HG02678 (cell line): ENCODE results near the gene RETREG1.

ENCODE experiments used
- ATAC-seq: cut with Tn5 transposase; IDR thresholded peaks from one replicate; pipeline ENCODE4 v1.9.1; 2021; ENCODE audit warnings: mild to moderate bottlenecking, moderate library complexity; ENCODE audit not compliant: unreplicated experiment

Gene RETREG1

DNA sequence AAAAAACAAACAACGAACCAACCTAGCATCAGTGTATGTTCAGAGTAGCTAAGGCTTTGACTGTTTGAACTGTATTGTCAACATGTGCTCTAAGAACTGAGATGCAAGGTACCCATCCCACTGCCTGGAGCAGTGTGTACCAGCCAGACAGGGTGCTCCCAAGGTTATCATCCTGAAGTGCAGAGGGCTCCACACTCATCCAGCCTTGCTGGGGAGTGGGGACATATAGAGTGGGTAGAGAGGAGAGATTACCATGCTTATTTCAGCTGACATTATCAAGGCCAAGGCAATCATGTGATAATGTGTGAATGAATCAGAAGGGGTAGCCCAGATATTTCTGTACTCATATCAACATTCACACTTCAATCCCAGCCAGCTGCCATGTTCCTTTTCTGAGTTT is 82.5 kb downstream of the RETREG1 start:
- ATAC-seq = no peak

DNA sequence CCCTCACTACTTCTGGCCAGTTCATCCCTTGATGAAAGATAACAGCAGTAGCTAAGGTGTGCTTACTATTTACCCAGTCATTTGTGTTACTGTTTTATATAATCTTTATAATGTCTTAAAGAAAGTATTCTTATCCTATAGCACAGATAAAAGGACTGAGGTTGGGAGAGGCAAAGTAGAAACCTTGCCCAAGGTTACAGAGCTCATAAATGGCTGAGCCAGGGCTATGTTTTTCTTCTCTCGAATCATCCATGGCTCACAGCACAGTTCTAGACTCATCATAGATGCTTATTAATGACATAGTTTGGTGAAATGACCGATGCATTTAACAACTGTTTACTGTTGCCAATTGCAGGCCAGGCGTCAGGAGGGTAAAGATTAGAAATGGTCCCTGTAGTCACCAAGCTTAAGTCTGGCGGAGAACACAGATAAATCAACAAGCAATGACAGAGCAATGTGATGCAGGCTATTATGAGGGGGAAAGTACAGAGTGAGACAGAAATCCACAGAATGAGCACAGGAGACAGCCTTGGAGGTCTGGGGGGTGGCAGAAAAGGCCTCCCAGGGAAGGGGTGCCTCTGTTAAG is 85.6 kb downstream of the RETREG1 start:
- no peak for ATAC-seq

DNA sequence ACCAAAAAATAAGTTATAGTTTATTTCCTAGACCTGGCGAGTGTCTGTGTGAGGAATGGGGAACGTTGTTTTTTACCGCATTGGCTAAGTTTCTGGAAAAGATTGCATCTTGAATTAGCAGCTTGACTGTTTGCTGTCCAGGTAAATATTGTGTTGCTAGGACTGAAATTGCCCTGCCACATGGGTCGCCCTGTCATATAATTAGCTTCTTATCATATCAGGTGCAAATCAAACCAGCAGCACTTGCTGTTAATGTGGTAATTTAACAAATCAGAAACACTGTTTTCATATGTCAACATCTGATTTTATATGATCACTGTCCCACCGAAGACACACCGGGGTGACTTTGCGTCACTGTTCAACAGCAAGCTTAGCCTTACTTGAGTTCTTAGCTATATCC is 87.5 kb downstream of the RETREG1 start:
- ATAC-seq = no peak

DNA sequence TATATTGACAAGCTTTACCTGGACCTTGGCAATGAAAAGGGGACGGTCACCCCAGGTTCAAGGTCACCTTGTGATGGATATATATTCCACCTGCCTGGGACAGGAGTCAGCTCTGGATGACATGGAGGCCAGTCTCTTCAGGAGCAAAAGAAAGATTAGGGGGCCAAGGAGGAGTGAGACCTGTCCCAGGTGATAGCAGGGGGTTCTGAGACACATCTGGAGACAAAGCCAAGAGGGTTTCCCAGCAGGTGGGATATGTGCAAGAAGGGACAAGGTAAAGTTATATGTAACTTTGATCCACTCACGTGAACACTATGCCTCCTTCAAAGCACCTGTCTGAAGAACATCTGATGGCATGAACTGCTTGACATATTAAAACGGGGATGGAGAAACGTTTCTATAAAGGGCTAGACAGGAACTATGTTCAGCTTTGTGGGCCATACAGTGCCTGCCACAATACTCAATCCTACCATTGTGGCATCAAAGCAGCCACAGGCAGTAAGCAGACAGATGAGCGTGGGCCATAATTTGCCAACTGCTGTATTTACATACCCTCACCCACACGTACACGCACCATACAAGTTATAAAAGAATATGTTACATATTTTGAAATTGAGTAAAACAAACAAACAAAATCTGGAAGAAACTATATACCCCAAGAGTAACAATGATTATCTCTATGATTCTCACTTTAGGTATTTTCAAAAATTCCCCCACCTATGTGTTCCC is 88.3 kb downstream of the RETREG1 start:
- no peak for ATAC-seq

DNA sequence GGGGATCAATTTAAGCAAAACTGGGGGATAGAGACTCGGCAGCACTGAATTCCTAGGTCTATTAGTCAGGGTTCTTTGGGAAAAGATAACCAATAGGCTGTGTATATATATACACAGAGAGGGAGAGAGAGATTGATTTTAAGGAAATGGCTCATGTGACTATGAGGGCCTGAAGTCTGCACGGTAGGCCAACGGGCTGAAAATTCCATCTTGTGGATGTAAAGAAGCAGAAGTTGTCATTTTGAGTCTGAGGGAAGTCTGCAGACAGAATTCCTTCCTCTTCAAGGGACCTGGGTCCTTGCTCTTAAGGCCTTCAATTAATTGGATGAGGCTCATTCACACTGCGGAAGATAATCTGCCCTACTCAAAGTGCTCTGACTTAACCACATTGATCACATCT is 91.1 kb downstream of the RETREG1 start:
- ATAC-seq = no peak

DNA sequence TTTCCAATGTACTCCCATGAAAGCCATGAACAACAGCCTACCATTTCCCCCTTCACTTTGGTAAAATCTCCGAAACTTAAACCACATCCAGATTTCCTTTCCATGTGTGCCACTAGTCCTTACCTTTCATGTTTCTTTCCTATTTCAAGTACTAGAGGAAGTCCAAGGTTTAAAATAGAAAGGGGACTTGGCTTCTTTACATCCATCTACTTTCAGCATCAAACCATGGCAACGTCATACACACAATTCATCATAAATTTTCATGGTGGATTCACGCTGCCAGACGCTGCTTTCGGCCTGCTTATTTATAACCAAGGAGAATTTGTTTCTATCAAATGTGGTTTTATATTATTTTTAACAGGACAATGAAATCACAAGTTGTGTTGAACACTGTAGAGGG is 92.5 kb downstream of the RETREG1 start:
- no peak for ATAC-seq

DNA sequence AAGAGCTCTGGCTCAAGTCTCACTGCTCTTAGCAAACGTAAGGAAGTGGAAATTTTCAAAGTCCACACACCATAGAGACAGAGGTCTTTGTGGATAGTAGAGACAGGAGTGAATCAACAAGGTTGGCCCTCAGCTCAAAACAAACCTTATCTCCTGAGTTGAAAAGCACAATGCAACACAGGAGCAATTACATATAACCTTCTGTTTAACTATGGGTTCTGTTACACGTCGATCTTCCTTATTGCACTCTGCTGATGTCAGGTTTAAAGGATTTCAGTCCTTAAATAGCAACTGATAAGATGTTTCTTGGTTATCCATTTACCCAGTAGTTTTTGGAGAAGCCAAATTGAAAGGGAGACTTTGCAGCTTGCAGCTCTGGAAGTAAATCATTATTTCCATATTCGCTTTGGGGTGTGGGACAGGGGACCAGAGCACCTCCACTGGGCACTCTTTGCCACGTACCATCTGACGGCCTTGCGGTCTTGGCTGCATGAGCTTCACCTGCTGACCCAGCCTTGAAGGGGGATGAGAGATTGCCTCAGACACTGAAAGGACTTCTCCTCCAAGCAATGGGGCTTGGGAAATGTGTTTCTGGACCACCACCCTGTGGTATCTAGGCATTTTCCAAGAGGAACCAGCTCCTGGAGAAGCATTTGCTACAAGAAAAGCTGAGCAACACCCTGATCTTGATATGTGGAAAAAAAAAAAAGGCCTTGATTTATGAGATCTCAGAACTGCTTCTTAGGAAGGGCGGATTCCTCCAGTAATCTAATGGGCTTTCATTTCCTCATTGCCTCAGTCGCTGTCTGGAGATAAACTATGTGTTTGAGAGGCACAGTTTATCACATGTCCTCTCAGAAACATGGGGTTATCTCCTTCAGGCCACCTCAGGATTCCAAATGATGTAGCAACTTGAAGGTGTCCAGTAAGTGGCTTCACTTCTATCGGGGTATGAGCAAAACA is 95.0 kb downstream of the RETREG1 start:
- ATAC-seq = no peak

DNA sequence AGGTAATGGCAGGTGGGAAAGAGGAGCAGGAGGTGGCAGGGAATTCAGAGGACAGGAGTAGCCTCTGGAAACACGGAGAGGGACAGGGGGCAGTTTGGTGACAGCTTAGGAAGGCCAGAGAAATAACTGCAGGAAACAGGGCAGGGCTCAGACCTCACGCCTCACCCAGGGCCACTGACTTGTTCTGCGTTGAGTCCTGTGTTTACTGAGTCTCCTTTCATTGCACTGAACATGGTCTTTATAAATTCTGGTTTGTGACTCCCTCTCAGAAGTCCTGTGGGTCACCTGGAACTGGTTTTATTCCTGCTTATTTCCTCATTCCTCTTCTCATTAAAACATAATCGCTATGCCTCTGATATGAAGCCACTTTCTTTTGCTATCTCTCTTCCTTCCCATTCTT is 96.0 kb downstream of the RETREG1 start:
- no peak for ATAC-seq

DNA sequence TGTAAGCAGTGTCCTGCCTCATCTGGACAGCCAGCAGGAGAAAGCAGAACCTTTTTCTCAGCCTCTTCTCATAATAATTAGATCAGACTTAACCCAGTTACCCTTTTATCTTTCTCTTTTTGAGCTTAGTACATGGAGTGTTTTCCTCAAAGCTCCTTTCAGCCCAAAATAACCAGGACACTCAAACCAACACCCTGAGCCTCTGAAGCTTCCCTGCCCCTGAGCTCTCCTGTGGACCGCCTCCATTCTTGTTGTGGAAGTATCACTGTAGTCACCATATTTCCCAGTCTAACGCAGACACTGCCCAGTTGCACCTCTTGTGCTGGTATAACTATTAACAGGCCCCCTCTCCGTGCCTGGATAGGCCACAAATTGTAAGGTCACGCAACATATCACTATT is 97.4 kb downstream of the RETREG1 start:
- no peak for ATAC-seq

DNA sequence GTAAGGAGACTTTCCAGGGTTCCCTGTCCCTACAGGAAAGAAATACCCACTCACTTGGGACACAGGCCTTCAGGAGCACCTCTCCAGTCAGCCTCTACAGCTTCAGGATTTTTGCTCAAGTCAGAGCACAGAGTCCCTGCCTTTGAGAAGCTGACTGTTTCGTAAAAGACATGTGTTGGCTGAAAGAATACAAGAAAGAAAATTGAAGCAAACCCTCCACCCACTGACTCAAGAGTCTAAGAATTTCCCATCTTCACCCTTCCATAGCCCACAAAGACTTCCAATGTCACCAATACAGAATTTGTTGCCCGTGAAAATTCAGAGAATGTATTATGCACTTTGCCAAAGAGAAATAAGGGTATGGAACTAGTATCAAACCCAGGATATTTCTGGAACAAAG is 98.2 kb downstream of the RETREG1 start:
- no peak for ATAC-seq

DNA sequence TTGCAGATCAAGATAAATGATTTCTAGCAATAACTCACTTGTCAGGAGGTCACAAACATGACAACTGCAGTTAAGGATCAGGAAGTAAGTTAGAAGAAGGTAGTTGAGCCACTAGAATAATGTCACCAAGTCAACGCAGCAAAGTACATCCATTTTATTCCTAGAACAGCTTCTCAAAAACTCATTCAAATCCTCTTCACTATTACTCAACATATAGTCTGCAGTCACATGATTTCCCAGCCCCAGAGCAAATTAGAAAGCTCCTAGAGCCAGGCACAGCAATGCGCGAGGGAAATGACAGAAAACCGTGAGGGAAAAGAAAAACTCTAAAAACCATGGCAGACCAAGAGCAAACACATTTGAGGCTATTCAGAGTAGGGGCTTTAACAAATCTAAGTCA is 101.3 kb downstream of the RETREG1 start:
- ATAC-seq = no peak

DNA sequence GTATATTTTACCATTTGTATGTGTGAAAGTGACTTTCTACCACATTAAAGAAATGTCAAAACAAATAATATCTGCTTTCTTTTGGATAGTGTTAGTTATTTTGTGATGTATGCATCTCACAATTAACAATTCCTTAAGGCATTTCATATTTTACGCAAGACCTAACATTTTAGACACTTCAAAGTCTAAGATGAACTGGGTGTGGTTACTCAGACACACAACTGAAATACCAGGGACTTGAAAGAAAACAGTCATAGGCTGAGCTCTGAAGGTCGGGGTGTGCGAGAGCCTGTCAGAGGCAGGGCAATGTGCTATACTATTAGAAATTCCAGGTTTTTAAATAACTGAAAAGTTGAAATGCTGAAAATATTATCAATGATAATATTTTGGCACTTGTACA is 106.7 kb downstream of the RETREG1 start:
- ATAC-seq = no peak

DNA sequence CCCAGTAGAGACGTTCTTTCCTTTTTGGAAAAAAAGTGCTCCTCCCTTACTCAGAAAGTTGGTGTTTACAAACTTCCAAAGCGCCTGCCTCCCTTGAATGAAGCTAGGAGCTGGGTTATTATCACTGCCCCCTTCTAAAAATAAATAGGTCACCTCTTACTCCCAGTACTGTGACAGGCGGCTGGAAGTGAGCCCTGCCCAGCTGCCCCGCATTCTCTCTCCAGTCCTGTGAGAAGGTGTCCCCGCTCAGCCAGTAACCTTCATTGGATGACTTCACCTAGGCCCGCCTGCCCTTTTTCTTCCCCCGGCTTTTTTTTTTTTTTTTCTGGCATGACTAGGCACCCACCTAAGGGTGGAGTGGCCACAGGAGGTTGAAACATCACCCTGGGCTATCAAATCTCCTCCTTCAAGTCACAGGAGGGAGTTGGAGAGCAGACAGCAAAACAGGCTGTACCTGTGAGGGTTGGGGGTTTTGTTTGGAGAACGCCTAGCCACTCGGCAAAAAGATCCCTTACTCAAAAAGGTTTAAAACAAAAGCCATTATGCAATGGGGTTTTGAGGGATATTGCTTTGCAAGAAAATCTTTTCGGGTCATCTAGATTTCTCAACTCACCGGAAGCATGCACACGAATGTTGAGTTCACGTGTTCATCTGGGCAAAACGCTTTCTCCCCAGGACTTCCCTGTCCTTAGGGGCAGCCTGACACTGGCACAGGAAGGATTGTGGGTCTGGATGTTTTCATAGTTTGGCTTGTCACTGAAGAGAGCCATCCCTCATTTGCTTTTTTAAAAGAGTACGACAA is 107.9 kb downstream of the RETREG1 start:
- no peak for ATAC-seq

DNA sequence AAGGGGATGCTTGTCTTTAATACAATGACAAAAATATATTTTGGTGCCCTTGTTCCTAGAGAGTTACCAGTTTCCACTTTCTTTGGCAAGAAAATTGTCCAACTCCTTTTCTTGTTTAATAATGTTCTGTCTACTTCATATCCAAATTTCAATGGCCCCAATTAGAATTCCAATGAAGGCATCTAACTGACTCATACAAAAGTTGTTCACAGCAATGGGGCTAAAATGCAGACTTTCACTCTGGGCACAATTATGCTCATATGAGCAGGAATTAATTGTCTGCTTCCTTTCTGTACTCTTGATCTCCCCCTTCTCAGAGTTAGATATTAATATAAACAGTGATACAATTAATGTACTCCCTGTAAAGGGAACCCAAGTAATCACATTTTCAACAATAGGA is 109.1 kb downstream of the RETREG1 start:
- no peak for ATAC-seq

DNA sequence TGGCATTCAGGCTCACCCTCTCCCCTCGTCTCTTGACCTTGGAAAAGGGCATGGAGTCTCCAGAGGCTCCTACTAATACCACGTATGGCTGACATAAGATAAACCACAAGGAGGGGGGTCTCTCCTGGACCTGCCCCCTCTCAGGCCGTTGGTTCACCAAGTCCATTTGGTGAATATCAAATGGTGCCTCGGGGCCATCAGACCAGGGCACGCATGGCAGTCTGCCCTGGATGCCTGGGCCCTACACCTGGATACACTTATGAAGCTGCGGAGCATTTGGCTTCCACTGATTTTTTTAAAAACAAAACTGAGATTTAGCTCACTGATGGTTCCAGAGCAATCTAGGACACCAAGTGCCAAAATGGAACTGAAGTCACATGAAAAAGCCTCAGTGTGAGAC is 110.9 kb downstream of the RETREG1 start:
- no peak for ATAC-seq

DNA sequence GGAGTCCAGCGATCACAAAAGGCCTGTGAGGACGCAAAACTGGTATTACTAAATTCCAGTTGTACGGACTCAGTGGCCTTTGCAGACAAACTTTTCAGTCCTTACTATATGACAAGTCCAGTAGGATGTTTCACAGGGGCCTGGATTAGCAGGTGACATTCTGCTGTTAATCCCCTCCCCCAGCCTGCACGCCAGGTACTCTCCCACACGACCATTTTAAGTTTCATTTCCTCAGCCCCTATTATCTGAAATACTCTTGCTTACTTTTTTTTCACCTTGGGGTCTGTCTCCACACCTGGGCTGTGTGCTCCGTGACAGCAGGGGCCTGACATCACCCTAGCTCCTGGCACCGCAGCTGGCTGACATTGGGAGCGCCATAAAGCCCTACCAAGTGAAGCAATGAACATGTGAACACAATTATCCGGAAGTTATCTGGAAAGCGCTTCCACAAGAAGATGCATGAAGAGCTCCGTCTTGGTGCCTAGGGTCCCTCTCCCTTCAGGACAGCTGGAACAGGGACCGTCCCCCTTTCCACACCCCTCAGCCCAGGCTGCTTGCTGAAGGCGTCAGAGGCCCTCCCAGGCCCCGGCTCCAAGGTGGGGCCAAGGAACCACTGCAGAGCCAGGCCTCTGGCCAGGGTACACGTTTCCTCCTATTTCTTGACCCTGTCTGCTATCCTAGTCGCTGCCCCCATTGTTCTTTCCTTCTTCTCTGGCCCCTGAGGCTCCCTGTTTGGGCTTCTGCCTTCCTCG is 111.5 kb downstream of the RETREG1 start:
- ATAC-seq = no peak

DNA sequence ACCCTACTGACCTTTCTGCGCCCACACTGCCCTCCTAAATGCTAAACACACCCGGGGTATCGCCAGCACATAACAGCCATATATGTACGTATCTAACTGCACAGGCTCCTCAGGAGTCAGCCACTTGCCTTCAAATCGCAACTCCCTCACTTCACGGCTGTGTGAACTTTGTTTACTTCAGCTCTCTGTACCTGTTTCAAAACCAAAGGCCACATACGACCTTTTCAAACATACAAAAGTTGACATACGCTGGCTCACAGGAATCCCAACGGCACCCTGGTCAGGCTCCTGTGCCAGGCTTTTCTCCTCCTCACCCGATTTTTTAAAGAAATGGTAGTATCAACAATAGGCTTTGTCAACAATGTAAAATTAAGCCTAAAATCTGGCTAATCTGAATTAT is 112.2 kb downstream of the RETREG1 start:
- no peak for ATAC-seq

DNA sequence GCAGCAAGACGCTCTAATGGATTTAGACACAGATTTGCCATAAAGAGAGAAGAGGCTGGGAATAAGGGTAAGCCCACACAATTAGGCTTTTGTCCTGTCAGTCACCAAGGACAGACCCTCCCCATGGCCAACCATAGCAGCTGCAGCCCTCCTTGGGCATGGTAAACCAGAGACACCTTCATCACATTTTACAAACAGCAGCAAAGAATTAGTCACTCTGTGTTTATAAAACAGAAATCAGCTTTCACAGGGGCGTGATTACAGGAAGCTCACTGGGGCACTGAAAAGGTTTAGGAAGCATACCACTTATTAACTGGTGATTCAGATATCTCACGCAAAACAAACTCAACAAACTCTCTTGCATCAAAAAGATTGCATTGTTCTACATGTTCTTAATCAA is 113.9 kb downstream of the RETREG1 start:
- ATAC-seq = no peak

DNA sequence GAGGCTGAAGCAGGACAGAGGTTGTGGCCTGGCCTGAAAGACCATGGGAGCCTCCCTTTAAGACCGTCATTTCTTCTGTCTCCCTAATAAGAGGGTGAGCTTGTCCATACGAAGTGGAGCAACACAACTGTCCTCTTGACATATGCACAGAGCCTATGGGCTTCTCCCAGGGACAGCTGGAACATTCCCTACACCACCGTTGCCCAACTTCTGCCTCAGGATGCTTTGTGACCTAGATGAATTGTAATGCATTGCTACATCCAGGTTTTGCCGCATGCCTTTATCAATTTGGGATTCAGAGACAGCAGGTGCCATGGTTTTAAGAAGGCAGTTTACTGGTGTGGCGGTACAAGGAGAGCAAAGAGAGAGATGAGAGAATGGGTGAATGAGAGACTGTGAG is 116.8 kb downstream of the RETREG1 start:
- no peak for ATAC-seq

DNA sequence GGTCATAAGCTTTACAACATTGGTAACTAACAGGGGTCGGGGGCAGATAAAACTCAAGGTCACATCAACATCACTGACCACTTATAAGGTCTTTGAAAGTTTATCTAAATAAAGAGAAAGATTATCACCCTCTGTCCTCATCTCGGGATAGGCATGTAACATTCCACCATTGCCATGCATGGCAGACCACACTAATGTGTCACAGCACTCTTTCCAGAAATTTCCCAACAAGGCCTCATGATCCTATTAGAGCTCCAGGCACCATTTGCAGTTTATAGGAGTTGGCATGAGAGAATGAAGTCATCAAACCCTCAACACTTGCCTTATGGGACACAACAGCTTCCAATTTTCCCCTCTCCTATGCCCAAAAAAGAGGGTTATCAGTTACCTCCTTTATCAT is 119.3 kb downstream of the RETREG1 start:
- ATAC-seq = no peak
